GM18909 (cell line): Measurements from ENCODE around the gene LIPT2.

Source experiments
- ATAC-seq: cut with Tn5 transposase; IDR thresholded peaks from one replicate; pipeline ENCODE4 v1.9.1; 2021; ENCODE audit warnings: mild to moderate bottlenecking; ENCODE audit not compliant: unreplicated experiment, poor library complexity

LIPT2 gene

GRCh38 chr11:74468058-74468457 is 25.5 kb downstream of the LIPT2 start:
- ATAC-seq: no peak

GRCh38 chr11:74466916-74467885 is 26.3 kb downstream of the LIPT2 start, which contains the start of gene KCNE3:
KCNE3 (minus strand) TSS chr11:74467549; CDS start chr11:74457563, 9,986 bp downstream.
- no peak for ATAC-seq

- ATAC-seq: no peak
Measured at GRCh38 chr11:74465291-74465708, 28.2 kb downstream of the LIPT2 start.

GRCh38 chr11:74464746-74465145 is 28.8 kb downstream of the LIPT2 start:
- ATAC-seq: no peak

- ATAC-seq: no peak
Measured at GRCh38 chr11:74463216-74463615, 30.3 kb downstream of the LIPT2 start.

GRCh38 chr11:74462631-74463030 is 30.9 kb downstream of the LIPT2 start:
- ATAC-seq: no peak

- ATAC-seq: no peak
Measured at GRCh38 chr11:74462009-74462408, 31.5 kb downstream of the LIPT2 start.

GRCh38 chr11:74460481-74461154 is 32.9 kb downstream of the LIPT2 start:
- ATAC-seq: no peak

GRCh38 chr11:74460065-74460464 is 33.5 kb downstream of the LIPT2 start:
- no peak for ATAC-seq

- ATAC-seq: no peak
Measured at GRCh38 chr11:74459584-74459983, 33.9 kb downstream of the LIPT2 start.

GRCh38 chr11:74457356-74457755 is 36.2 kb downstream of the LIPT2 start:
- ATAC-seq: no peak

- no peak for ATAC-seq
Measured at GRCh38 chr11:74453373-74453975, 40.0 kb downstream of the LIPT2 start.

GRCh38 chr11:74452366-74452765 is 41.2 kb downstream of the LIPT2 start:
- ATAC-seq: no peak

- ATAC-seq: no peak
Measured at GRCh38 chr11:74450318-74450717, 43.2 kb downstream of the LIPT2 start.

GRCh38 chr11:74449369-74449931 is 44.1 kb downstream of the LIPT2 start:
- no peak for ATAC-seq

GRCh38 chr11:74447720-74448119 is 45.8 kb downstream of the LIPT2 start:
- no peak for ATAC-seq

GRCh38 chr11:74446532-74446938 is 47.0 kb downstream of the LIPT2 start:
- ATAC-seq: no peak

GRCh38 chr11:74444173-74444826 is 49.2 kb downstream of the LIPT2 start:
- no peak for ATAC-seq

- no peak for ATAC-seq
Measured at GRCh38 chr11:74443071-74443864, 50.3 kb downstream of the LIPT2 start.
